Activated naive CD4-positive, alpha-beta T cell treated with anti-CD3 and anti-CD28 coated beads, Interleukin-2, amount 50 U/mL, for 16 hours (primary cell): ENCODE data around the gene SPNS3.
A peak's percentile ranks its signal among the peaks of the same experiment; 100 is the strongest.

Source experiments
- DNase-seq: peaks from one replicate; pipeline ENCODE4 v3.0.0-alpha.2; 2020

The SPNS3 gene

GRCh38 chr17:4433515-4434031 is at the start of gene SPNS3:
TSS of gene SPNS3 (plus strand) at chr17:4433940. CDS start at chr17:4433968, 28 bp downstream.
- DNase-seq: peak; percentile 39

GRCh38 chr17:4386406-4386805 is 47.3 kb upstream of the SPNS3 start:
- no peak for DNase-seq

GRCh38 chr17:4387137-4387536 is 46.6 kb upstream of the SPNS3 start:
- no peak for DNase-seq

- DNase-seq: no peak
Observed at GRCh38 chr17:4389079-4389478, 44.7 kb upstream of the SPNS3 start.

- DNase-seq: no peak
Observed at GRCh38 chr17:4393806-4394205, 39.9 kb upstream of the SPNS3 start.

- no peak for DNase-seq
Observed at GRCh38 chr17:4394208-4395110, 39.3 kb upstream of the SPNS3 start.

GRCh38 chr17:4395111-4395478 is 38.6 kb upstream of the SPNS3 start:
- DNase-seq: no peak

- no peak for DNase-seq
Observed at GRCh38 chr17:4397840-4398239, 35.9 kb upstream of the SPNS3 start.

- no peak for DNase-seq
Observed at GRCh38 chr17:4405038-4405669, 28.6 kb upstream of the SPNS3 start.

GRCh38 chr17:4405699-4406098 is 28.0 kb upstream of the SPNS3 start:
- no peak for DNase-seq

GRCh38 chr17:4406386-4406785 is 27.4 kb upstream of the SPNS3 start:
- DNase-seq: no peak

GRCh38 chr17:4407216-4407615 is 26.5 kb upstream of the SPNS3 start:
- no peak for DNase-seq

GRCh38 chr17:4407851-4408250 is 25.9 kb upstream of the SPNS3 start:
- DNase-seq: no peak

- no peak for DNase-seq
Observed at GRCh38 chr17:4409659-4410058, 24.1 kb upstream of the SPNS3 start.

GRCh38 chr17:4411201-4411600 is 22.5 kb upstream of the SPNS3 start:
- no peak for DNase-seq

- DNase-seq: peak; percentile 91
Observed at GRCh38 chr17:4412933-4413831, 20.6 kb upstream of the SPNS3 start.

- no peak for DNase-seq
Observed at GRCh38 chr17:4417129-4417667, 16.5 kb upstream of the SPNS3 start.

GRCh38 chr17:4420692-4421131 is 13.0 kb upstream of the SPNS3 start:
- peak; percentile 51 for DNase-seq

GRCh38 chr17:4422864-4423263 is 10.9 kb upstream of the SPNS3 start:
- no peak for DNase-seq

- DNase-seq: no peak
Observed at GRCh38 chr17:4425398-4425797, 8.3 kb upstream of the SPNS3 start.

GRCh38 chr17:4426499-4427208 is 7.1 kb upstream of the SPNS3 start:
- no peak for DNase-seq

GRCh38 chr17:4427505-4427904 is 6.2 kb upstream of the SPNS3 start:
- DNase-seq: no peak
